SU-DHL-6 (cell line): ENCODE data around the gene OGFOD2.

Experiments used
- EZH2phosphoT487 ChIP-seq: fragments of 200-600 bp; sonication (generic), shearing (Covaris generic); conservative IDR thresholded peaks from 2 replicates; pipeline ENCODE4 v1.6.1; 2018; ENCODE audit warnings: mild to moderate bottlenecking, antibody characterized with exemption, low read length, moderate library complexity, mixed read lengths
- TF ChIP-seq, protein P1 (sequence below): fragments of 200-600 bp; sonication (generic); IDR thresholded peaks from one replicate; pipeline ENCODE4 v1.5.1; 2017; ENCODE audit warnings: antibody characterized with exemption, mild to moderate bottlenecking, low read length, moderate library complexity; ENCODE audit not compliant: insufficient read depth, poor library complexity, severe bottlenecking

DNA sequence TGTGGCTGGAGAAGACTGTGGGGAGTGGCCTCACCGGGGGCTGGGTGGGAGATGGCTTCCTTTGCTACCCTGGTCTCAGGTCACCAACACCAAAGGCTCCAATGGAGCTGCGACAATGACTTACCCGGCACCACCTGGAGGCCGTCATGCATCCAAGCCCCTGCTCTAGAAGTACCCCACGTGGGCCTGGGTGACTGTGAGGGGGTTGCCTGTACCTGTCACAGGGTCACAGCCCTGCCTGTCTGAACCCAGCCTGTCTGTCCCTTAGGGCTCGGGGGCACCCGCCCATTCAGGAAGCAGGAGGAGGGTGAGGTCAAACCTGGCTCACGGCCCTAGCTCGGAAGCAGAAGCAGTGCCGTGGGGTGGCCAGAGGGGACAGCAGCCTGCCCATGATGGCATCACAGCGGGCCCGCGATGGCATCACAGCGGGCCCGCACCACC, 27.7 kb upstream of the OGFOD2 start:
- TF ChIP-seq, protein P1, sequence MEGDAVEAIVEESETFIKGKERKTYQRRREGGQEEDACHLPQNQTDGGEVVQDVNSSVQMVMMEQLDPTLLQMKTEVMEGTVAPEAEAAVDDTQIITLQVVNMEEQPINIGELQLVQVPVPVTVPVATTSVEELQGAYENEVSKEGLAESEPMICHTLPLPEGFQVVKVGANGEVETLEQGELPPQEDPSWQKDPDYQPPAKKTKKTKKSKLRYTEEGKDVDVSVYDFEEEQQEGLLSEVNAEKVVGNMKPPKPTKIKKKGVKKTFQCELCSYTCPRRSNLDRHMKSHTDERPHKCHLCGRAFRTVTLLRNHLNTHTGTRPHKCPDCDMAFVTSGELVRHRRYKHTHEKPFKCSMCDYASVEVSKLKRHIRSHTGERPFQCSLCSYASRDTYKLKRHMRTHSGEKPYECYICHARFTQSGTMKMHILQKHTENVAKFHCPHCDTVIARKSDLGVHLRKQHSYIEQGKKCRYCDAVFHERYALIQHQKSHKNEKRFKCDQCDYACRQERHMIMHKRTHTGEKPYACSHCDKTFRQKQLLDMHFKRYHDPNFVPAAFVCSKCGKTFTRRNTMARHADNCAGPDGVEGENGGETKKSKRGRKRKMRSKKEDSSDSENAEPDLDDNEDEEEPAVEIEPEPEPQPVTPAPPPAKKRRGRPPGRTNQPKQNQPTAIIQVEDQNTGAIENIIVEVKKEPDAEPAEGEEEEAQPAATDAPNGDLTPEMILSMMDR: no peak
- no peak for TF ChIP-seq EZH2phosphoT487
